Stimulated activated CD4-positive, alpha-beta T cell treated with anti-CD3 and anti-CD28 coated beads, Interleukin-15, amount 100 ng/mL, for 48 hours (primary cell): Measurements from ENCODE around the gene MFAP3L.

Experiments used
- DNase-seq, 2 donors: peaks; one replicate each; pipeline ENCODE4 v3.0.0-alpha.2; 2020; ENCODE audit warnings: low read depth in 2 of 2

The MFAP3L gene

DNA sequence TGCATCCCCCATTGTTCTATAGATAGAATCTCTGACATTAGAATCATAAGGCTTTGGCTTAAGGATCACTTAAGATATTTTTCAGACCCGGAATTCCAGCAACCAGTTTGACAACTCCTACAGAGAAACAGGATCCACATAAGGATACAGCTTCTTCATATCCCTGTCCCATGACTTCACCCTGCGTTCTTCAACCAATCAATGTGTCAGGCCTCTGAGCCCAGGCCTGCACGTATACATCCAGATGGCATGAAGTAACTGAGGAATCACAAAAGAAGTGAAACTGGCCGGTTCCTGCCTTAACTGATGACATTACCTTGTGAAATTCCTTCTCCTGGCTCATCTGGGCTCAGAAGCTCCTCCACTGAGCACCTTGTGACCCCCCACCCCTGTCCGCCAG is 85.1 kb downstream of the MFAP3L start:
- no peak for DNase-seq

DNA sequence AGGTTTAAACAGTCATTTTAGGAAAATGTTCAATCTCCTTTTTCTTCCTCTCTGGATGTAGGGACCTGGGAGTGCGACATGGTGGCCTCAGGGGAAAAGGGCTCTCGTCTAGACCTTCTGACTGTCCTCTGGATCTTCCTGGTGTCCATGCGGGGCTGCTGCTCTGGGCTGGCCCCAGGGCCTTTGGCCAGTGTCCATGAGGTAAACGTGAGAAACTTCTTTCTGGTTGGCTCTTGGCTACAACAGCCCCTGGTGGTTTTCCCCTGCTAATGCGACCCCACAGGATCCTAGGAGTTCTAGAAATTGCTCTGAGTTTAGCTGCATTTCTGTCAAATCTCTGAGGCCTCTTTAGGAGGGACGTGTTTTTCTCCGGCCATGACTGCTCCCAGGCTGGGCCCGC is 85.7 kb downstream of the MFAP3L start:
- no peak for DNase-seq
